Measurements from ENCODE around the gene NCOA1.

Gene NCOA1

GRCh38 chr2:24682304-24682703 is 191.2 kb downstream of the NCOA1 start:
- peaks cover 11% of the 10 kb centered on the region for H3K36me3 ChIP-seq (ENCODE audit: insufficient read depth, low read length)
- no peaks in the 10 kb centered on the region for H3F3A ChIP-seq (ENCODE audit: insufficient read depth, low read length)
- no peaks in the 10 kb centered on the region for H3K79me2 ChIP-seq (ENCODE audit: insufficient read depth, low read length)
- H3K9me2 ChIP-seq (ENCODE audit: low read depth, low read length), result no peaks in the 10 kb centered on the region
- no peaks in the 10 kb centered on the region for H4K20me1 ChIP-seq (ENCODE audit: insufficient read depth, low read length)
- H3K4me1 ChIP-seq (ENCODE audit: insufficient read depth, low read length, severe bottlenecking), result no peaks in the 10 kb centered on the region
- no peak overlapping the region for H3K9ac ChIP-seq (ENCODE audit: low read length)
- no peak overlapping the region for H3K4me2 ChIP-seq (ENCODE audit: low read length)
- H2AFZ ChIP-seq (ENCODE audit: low read length), result no peak overlapping the region
- no peaks in the 10 kb centered on the region for H3K27me3 ChIP-seq (ENCODE audit: insufficient read depth, low read length)
- H3K27ac ChIP-seq (ENCODE audit: low read depth, low read length, poor library complexity, severe bottlenecking), result no peak overlapping the region
- no peak for TF ChIP-seq CTCF (IDR thresholded peaks at IDR 0.05; ENCODE audit: low read length)
- no peak for TF ChIP-seq EZH2 (IDR thresholded peaks at IDR 0.05; ENCODE audit: borderline replicate concordance, low read length)
- no peak overlapping the region for H3K4me3 ChIP-seq (ENCODE audit: low read depth, low read length, poor library complexity, severe bottlenecking)
- H3K9me3 ChIP-seq (ENCODE audit: low read length), result no peaks in the 10 kb centered on the region

- no peak overlapping the region for H2AFZ ChIP-seq (ENCODE audit: low read length)
- no peaks in the 10 kb centered on the region for H4K20me1 ChIP-seq (ENCODE audit: insufficient read depth, low read length)
- peaks cover 15% of the 10 kb centered on the region for H3K36me3 ChIP-seq (ENCODE audit: insufficient read depth, low read length)
- no peaks in the 10 kb centered on the region for H3K4me1 ChIP-seq (ENCODE audit: insufficient read depth, low read length, severe bottlenecking)
- H3K9me3 ChIP-seq (ENCODE audit: low read length), result no peaks in the 10 kb centered on the region
- H3K9ac ChIP-seq (ENCODE audit: low read length), result no peak overlapping the region
- H3K27me3 ChIP-seq (ENCODE audit: insufficient read depth, low read length), result no peaks in the 10 kb centered on the region
- no peak for TF ChIP-seq EZH2 (IDR thresholded peaks at IDR 0.05; ENCODE audit: borderline replicate concordance, low read length)
- no peak for TF ChIP-seq CTCF (IDR thresholded peaks at IDR 0.05; ENCODE audit: low read length)
- H3K4me2 ChIP-seq (ENCODE audit: low read length), result no peak overlapping the region
- no peaks in the 10 kb centered on the region for H3F3A ChIP-seq (ENCODE audit: insufficient read depth, low read length)
- H3K27ac ChIP-seq (ENCODE audit: low read depth, low read length, poor library complexity, severe bottlenecking), result no peak overlapping the region
- H3K4me3 ChIP-seq (ENCODE audit: low read depth, low read length, poor library complexity, severe bottlenecking), result no peak overlapping the region
- H3K9me2 ChIP-seq (ENCODE audit: low read depth, low read length), result no peaks in the 10 kb centered on the region
- H3K79me2 ChIP-seq (ENCODE audit: insufficient read depth, low read length), result no peaks in the 10 kb centered on the region
These were observed 192.4 kb downstream of the NCOA1 start for GRCh38 chr2:24683408-24683807.

- no peaks in the 10 kb centered on the region for H3F3A ChIP-seq (ENCODE audit: insufficient read depth, low read length)
- no peaks in the 10 kb centered on the region for H3K9me2 ChIP-seq (ENCODE audit: low read depth, low read length)
- H3K27ac ChIP-seq (ENCODE audit: low read depth, low read length, poor library complexity, severe bottlenecking), result no peak overlapping the region
- no peak overlapping the region for H3K4me2 ChIP-seq (ENCODE audit: low read length)
- H3K79me2 ChIP-seq (ENCODE audit: insufficient read depth, low read length), result no peaks in the 10 kb centered on the region
- H3K9ac ChIP-seq (ENCODE audit: low read length), result no peak overlapping the region
- H2AFZ ChIP-seq (ENCODE audit: low read length), result no peak overlapping the region
- no peak for TF ChIP-seq CTCF (IDR thresholded peaks at IDR 0.05; ENCODE audit: low read length)
- no peak for TF ChIP-seq EZH2 (IDR thresholded peaks at IDR 0.05; ENCODE audit: borderline replicate concordance, low read length)
- peaks cover 10% of the 10 kb centered on the region; the same call in 1 of the 2 replicates for H3K36me3 ChIP-seq (ENCODE audit: insufficient read depth, low read length)
- no peaks in the 10 kb centered on the region for H3K4me1 ChIP-seq (ENCODE audit: insufficient read depth, low read length, severe bottlenecking)
- no peaks in the 10 kb centered on the region for H3K27me3 ChIP-seq (ENCODE audit: insufficient read depth, low read length)
- H3K9me3 ChIP-seq (ENCODE audit: low read length), result no peaks in the 10 kb centered on the region
- H4K20me1 ChIP-seq (ENCODE audit: insufficient read depth, low read length), result no peaks in the 10 kb centered on the region
- H3K4me3 ChIP-seq (ENCODE audit: low read depth, low read length, poor library complexity, severe bottlenecking), result no peak overlapping the region
These were observed 199.5 kb downstream of the NCOA1 start for GRCh38 chr2:24690524-24690923.
